Limb (tissue), 2 donors: ENCODE data around the gene CTNND2.
A peak's percentile ranks its signal among the peaks of the same experiment; 100 is the strongest.
"Not testable (repeated sequence)": the region's sequence is repeated elsewhere in the genome, so short reads cannot be mapped to it uniquely, and the experiment has no call there.

ENCODE experiments used
- DNase-seq, 2 donors: peaks; one replicate each; pipeline ENCODE4 v3.0.0-alpha.2; 2016; ENCODE audit errors: extremely low spot score in 2 of 2

The CTNND2 gene

DNA sequence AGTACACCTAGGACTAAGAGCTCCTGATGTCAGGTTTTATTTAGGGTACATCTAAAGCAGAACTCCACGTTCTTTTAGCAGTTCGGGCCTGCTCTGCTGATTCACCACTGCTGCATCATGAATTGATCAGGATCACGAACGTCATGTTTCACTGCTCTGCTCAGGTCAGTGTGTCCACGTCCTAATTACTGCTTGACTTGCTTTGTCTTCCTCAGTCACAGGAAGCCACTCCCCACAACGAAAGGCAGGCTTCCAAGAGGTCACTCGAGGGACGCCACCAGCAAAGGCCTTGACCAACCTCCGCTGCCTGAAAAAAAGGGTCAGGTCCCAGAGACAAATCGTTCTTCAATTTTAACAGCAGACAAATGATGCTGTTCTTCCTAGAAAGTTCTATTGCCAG is 40.3 kb downstream of the CTNND2 start:
- no peak for DNase-seq

DNA sequence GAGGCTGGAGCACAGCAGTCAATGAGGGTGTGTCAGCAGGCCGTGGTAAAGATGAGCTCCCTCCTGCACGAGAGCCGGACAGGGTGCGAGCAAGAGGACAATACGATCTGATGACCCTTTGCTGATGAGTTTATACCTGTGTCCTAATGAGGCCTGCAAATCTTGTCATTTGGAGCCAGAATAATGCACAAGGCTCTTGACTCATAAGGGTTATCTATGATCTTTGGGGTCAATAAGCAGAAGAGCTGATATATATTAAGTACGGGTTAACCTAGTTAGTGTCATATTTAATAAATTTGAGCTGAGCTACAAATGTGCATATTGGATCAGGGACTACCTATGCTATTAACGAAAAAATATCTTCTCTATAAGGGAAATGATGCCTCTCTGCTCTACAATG is 46.9 kb downstream of the CTNND2 start:
- DNase-seq: no peak

DNA sequence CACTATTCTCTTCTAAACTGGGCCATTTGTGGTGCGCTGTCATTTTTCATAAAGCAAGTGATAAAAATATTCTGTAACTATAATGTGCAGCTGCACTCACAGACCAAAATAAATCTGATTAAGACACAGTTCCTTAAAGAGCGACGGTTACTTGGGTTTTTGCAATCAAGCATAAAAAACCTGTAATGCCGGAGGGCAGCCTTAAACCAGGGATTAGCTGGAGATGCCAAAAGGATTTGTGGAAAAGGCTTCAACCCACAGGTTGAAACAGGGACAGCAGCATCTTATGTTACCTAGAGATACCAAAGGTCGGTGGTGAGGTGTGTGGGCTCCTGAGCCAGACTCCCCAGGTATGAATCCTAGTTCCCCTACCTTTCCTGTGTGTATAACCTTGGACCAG is 49.3 kb downstream of the CTNND2 start:
- DNase-seq: no peak

DNA sequence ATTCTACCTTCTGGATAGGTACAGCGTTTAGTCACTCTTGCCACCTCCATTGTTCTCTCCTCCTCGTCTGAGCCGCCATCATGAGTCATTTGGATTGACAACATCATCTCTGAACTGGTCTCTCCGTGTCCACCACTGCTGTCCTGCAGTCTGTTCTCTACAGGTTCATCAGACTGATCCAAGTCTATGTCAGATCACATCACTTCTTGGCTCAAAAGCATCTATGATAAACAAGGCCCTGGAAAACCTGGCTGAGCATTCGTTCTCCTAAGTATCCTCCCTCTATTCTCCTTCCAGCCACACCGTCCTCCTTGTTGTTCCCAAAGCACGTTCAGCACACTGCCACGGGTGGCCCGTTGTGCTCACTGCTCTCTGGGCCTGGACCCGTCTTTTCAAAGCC is 50.5 kb downstream of the CTNND2 start:
- no peak for DNase-seq

DNA sequence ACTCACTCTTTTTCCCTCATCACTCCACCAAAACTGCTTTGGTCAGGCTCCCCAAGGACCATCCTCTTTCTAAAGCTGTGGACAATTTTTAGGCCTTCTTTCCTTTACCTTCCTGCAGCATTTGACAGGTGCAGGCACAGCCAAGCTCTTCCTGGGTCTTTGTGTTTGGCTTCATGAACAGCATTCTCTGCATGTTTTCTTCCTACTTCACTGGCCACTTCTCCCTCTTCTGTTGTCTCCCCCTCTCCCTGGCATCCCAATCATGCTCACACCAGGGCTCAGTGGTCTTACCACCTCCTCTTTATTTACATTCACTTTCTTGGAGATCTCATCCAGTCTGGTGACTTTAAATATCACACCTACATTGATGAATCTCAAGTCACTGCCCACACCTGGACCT is 51.1 kb downstream of the CTNND2 start:
- no peak for DNase-seq

GRCh38 chr5:11852717-11853087 is 51.5 kb downstream of the CTNND2 start:
- DNase-seq: no peak

GRCh38 chr5:11851965-11852716 is 52.1 kb downstream of the CTNND2 start:
- no peak for DNase-seq

DNA sequence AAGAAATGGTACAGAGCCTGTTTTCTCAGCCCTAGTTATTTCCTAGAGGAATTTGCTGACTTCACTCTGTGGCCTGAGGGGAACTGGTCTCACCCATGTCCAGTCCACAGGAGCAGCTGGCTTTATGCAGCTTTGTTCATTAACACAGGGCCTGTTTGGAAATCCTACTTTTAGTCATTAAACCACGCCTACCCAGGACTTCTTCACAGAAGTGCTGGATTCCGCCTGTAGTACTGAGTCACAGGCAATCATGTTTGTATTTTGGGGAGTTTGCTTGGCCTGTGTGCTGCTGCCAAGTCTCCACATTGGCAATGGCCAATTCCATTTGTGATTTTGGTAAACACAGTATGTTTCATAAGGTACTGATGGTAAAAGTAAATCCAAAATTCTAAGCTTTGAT is 52.8 kb downstream of the CTNND2 start:
- no peak for DNase-seq

GRCh38 chr5:11828566-11828965 is 75.7 kb downstream of the CTNND2 start:
- not testable (repeated sequence) for DNase-seq

- no peak for DNase-seq
Measured at GRCh38 chr5:11822598-11822997, 81.6 kb downstream of the CTNND2 start.

DNA sequence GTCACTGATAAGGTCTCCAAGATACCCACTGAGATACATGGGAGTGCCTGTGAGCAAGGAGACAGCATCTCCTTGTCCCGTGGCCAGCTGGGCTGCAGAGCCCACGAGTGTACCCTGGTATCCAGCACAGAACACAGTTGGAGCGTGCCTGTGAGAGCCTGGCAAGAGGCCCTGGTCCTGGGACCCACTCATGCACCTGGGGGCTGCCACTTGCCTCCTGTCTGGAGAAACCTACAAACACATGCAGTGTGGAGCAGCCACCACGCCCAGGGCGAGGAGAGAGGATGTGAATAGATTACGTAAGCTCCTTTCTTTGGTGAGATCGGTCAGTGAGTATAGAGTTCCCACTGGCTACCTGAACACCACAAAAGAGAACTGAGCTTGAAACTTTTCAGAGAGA is 88.3 kb downstream of the CTNND2 start:
- DNase-seq: no peak

DNA sequence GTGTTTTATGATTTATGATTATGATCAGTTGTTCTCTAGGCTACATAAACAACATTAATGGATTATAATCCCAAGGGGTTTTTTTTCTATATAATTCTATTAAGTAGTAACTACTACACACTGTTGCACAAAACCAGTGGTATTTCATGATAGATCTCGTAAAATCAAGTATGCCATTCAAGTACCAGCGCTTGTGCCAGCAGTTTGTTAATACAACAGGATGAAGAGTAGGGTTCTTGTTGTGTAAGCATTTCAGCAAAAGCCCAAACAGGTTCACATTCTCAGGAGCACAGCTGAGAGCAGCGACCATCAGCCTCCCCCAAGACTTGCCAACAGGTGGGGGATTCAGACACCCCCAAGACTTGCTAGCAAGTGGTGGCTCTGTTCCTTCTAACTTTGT is 88.8 kb downstream of the CTNND2 start:
- DNase-seq: no peak

DNA sequence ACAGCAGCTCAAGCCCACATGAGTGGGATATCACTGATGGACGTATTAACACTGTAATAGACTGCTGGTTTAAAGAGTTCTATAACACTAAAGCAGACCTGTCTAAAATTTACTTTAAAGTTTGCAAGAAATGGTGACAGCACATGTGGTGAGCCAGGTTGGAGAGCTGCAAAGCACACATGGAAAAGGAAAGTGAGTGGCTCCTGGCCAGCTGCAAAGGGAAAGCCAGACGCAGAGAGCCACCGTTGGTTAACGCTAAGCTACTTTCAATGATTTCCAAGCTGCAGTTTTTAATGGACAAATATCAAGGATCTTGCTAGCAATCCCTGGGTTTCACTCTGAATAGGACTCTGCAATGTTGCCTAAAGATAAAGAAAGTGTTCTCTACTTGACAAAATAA is 89.9 kb downstream of the CTNND2 start:
- no peak for DNase-seq

GRCh38 chr5:11809407-11809806 is 94.8 kb downstream of the CTNND2 start:
- no peak for DNase-seq

DNA sequence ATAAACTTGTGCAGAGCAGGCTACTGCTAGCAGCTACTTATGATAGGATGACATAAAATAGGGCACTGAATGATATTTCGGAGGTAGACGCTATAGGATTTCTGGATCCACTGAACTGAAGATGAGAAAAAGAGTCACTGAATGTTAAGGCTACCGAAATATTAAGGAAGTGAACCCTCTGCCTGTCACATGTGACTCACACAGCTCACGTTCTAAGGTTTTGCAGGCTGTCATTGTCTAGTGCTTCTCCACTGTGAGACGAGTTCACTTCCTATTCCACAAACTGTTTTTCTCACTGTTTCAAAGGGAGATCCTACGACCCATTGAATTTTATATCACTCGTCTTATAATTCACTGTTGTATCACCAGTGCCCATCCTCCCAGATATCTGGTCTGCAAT is 100.8 kb downstream of the CTNND2 start:
- no peak for DNase-seq

- DNase-seq: no peak
Measured at GRCh38 chr5:11801061-11801460, 103.2 kb downstream of the CTNND2 start.

GRCh38 chr5:11797132-11797531 is 107.1 kb downstream of the CTNND2 start:
- DNase-seq: peak in 1 of 2 donors; percentile 39

- no peak for DNase-seq
Measured at GRCh38 chr5:11793396-11793795, 110.8 kb downstream of the CTNND2 start.

- no peak for DNase-seq
Measured at GRCh38 chr5:11792621-11793020, 111.6 kb downstream of the CTNND2 start.

DNA sequence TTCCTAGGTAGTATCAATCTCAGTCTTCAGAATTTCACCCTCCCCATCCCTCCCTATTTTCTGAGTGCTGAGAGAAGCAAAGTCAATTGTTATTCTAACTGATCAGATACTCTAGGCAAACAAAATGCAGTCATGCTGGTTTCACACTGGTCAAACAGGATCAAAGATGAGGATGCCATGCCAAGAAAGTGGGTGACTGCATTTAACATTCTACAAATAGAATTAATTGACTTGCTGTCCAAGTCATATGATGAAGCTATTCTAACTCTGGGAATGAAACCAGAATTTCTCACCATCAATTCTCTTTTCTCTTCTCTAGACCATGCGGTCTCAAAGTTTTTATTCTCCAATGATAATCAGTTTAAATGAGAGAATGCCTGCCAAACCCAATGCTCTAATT is 112.5 kb downstream of the CTNND2 start:
- no peak for DNase-seq

- DNase-seq: no peak
Measured at GRCh38 chr5:11790201-11790600, 114.0 kb downstream of the CTNND2 start.

DNA sequence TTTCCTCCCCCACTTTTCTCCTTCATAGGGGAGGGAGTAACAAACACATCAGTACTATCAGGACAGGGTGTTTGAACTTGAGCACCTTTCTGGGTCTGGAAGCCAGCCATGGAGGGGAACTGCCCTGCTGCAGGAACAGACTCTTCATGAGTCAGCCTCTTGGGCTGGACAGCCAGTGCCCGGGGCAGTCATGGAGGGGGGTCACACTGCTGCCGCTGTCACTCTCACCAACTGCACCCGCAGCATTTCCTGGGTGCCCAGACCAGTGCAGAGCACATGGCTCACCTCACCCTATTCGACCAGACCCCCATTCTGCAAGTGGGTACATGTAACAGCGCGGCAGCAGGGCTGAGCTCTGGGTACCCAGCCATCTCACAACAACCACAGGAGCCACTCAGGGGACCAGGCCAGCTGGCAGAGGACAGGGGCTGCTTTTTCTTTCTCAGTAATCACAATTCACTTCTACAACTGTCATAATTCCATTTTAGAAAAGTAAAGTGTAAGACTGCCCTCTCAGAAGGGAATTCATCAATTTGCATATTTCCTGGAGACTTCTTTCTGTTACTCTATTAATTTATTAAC is 118.4 kb downstream of the CTNND2 start:
- DNase-seq: no peak

DNA sequence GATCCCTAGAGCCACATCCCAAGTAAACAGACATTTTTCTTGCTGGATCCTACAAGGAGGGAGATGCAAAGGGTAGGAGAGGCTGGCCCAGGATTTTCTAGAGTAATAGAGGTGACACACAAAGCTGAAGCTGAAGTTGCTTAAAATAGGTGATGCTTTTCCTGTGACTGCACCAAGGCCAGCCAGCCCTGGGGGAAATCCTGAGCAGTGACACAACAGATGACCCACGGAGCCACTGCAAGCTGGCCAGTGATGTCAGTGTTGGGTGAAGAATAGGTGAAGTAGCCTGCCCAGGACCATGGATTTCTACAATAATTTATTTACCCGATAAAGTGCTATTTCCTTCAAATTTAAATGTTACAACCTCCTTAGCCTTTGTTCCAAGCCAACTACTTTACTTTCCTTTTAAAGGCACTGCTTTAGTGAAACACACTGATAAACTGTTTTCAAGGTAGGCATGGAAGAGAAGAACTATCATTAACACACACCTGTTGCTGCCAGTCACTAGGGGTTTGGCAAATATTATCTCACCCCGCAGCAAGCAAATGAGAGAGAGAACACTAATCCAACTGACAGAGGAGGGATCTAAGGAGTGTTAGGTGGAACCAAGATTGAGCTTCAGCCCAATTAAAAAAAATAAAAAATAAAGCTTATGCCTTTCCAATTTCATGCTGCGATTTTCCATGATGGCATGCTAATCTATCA is 123.5 kb downstream of the CTNND2 start:
- no peak for DNase-seq
